ENCODE data around the gene CHSY1. TPM values are rescaled to one million over a fixed set of nuclear protein-coding genes. Genes with fewer than 3 reads are reported as not detected.

The CHSY1 gene
- total RNA-seq, 2 experiments from 2014 or later = 34.8 to 36.3 TPM

DNA sequence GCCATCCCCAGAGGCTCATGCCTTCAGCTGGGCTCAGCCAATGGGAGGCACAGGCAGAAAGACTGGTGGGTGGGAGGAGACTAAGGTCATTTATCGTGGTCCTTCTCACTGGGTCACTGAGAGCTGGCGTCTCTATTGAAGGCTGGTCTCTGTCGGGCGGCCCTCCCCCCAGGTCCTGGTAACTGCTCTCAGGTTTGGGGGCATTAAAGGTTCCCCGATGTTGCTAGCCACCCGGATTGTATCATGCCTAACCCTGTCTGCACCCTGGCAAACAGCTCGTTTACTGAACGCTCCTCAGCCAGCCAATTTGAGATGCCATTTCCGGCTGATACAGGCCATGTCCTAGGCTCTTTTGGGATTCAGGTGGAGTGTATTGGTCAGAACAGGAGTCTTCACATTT is 14.9 kb upstream of the CHSY1 start:
- ChIA-PET POLR2A (interaction anchor here (1.3 kb wide), 1 partner anchor 11 kb away, joined by 3 read pairs; no protein-coding TSS in a partner anchor), CTCF (interaction anchor here (0.8 to 2.8 kb wide), 2 partner anchors 9 to 251 kb away, joined by 3 to 13 read pairs; no protein-coding TSS in a partner anchor)
- no peaks in the 10 kb centered on the region for H3K9me3 Mint-ChIP-seq
- intact Hi-C loops (cut with micrococcal nuclease) = no loop called here
- H3K4me3 Mint-ChIP-seq = no peak overlapping the region
- peaks cover 18% of the 10 kb centered on the region for H3K36me3 Mint-ChIP-seq
- no peak overlapping the region for H3K27ac Mint-ChIP-seq
- no peak for DNase-seq
- no peaks in the 10 kb centered on the region for H3K27me3 Mint-ChIP-seq
- peaks cover 4% of the 10 kb centered on the region for H3K4me1 Mint-ChIP-seq (ENCODE audit: low read depth)

GRCh38 chr15:101266034-101266433 is 14.2 kb upstream of the CHSY1 start:
- Mint-ChIP-seq H3K4me3 (no peak overlapping the region), H3K36me3 (peaks cover 13% of the 10 kb centered on the region), H3K9me3 (no peaks in the 10 kb centered on the region), H3K27ac (no peak overlapping the region), H3K27me3 (no peaks in the 10 kb centered on the region), H3K4me1 (ENCODE audit: low read depth) (peaks cover 4% of the 10 kb centered on the region)
- intact Hi-C loops (cut with micrococcal nuclease) = no loop called here
- ChIA-PET POLR2A (interaction anchor here (1.3 kb wide), 1 partner anchor 10 kb away, joined by 3 read pairs; no protein-coding TSS in a partner anchor), CTCF (interaction anchor here (0.8 to 2.8 kb wide), 2 partner anchors 8 to 250 kb away, joined by 3 to 13 read pairs; no protein-coding TSS in a partner anchor)
- DNase-seq = no peak

DNA sequence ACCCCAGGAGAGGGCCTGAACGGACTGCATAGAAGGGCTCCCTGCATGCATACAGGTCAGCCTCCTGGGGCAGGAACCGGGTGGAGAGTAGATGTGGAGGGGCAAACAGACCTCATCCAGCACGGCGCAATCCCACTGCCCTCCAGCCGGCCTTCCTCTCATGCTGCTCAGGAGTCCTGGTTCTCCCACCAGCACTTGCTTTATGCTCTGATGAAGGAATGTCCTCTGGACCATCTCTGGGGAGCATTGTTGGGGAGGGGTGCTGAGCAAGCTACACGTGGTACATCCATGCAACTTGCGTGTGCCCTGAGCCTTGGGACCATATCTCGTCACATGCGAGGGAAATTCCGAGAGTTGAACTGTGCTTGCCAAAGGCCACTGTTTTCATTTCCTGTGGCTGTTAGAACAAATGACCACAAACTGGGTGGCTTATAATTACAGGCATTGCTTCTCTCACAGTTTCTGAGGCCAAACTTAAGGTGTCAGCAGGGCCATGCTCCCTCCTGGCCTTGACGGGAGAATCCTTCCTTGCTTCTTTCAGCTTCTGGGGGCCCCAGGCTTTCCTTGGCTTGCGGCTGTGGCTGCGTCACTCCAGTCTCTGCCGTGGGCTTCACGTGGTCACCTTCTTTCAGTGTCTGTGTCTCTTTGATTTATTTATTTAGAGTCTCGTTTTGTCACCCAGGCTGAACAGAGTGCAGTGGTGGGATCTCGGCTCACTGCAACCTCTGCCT is 13.2 kb upstream of the CHSY1 start:
- POLR2A ChIA-PET = no interaction called here
- DNase-seq = no peak
- Mint-ChIP-seq H3K27me3 (no peaks in the 10 kb centered on the region), H3K4me3 (no peak overlapping the region), H3K27ac (no peak overlapping the region), H3K9me3 (no peaks in the 10 kb centered on the region), H3K4me1 (ENCODE audit: low read depth) (peaks cover 4% of the 10 kb centered on the region), H3K36me3 (peaks cover 9% of the 10 kb centered on the region)
- intact Hi-C loops (cut with micrococcal nuclease) = no loop called here
- CTCF ChIA-PET = no interaction called here

- H3K27ac Mint-ChIP-seq = no peak overlapping the region
- peaks cover 1% of the 10 kb centered on the region for H3K27me3 Mint-ChIP-seq
- H3K9me3 Mint-ChIP-seq = no peaks in the 10 kb centered on the region
- H3K4me3 Mint-ChIP-seq = no peak overlapping the region
- peaks cover 4% of the 10 kb centered on the region for H3K4me1 Mint-ChIP-seq (ENCODE audit: low read depth)
- intact Hi-C loops (cut with micrococcal nuclease) = no loop called here
- ChIA-PET CTCF (interaction anchor here (1.0 kb wide), 1 partner anchor 25 kb away, joined by 3 read pairs; no protein-coding TSS in a partner anchor), POLR2A (no interaction called here)
- H3K36me3 Mint-ChIP-seq = peaks cover 4% of the 10 kb centered on the region
- DNase-seq = no peak
These were observed 12.2 kb upstream of the CHSY1 start for GRCh38 chr15:101264011-101264410.

GRCh38 chr15:101262551-101262950 is 10.7 kb upstream of the CHSY1 start:
- intact Hi-C loops (cut with micrococcal nuclease) = no loop called here
- Mint-ChIP-seq H3K27me3 (peaks cover 2% of the 10 kb centered on the region), H3K4me1 (ENCODE audit: low read depth) (peaks cover 4% of the 10 kb centered on the region), H3K9me3 (no peaks in the 10 kb centered on the region), H3K36me3 (no peaks in the 10 kb centered on the region), H3K4me3 (no peak overlapping the region), H3K27ac (no peak overlapping the region)
- DNase-seq = no peak
- ChIA-PET POLR2A (no interaction called here), CTCF (interaction anchor here (0.6 to 2.0 kb wide), 5 partner anchors 8 to 383 kb away, joined by 4 to 6 read pairs (median 4); no protein-coding TSS in a partner anchor)

DNA sequence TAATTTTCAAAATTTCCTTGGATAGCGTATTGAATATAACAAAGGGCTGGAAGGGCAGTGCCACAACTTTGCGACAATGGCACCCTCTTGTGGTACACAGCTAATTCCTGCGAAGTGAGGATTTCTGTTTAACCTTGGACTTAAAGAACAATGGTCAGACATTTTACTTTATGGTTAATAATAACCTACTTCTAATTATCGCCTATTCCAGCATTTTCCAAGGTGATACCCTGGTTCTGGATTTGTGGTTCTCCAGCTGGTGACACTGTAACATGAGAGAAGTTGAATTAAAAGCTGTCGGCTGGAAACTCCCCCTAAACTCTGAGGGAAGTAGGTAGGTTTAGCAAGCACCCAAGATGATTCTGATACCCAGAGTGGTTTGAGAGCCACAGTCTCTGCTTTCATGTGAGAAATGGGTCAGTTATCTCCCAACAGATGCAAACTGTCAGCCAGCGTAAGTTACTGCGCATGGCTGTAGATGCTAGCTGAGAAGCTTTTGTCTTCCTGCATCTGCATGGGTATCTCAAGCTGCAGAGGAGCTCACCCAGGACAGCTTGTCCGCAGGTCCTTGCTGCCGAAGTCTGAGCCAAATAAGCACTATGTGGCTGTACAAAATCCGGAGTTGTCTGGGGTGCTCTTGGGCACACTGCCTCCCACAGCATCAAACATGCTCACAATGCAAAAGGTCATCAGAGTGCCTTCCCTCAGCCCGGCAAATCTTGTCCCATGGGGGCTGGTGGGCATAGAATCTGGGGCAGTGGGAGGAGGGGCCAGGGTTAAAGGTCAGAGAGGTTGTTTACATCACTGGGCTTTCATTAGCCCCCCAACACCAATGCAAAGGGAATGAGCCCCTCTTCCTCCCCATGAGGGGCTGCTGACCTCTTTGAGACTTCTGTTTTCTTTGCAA is 6.6 kb upstream of the CHSY1 start:
- Mint-ChIP-seq H3K36me3 (no peaks in the 10 kb centered on the region), H3K4me3 (peak overlapping the region; percentile 35), H3K27me3 (peaks cover 2% of the 10 kb centered on the region), H3K9me3 (no peaks in the 10 kb centered on the region), H3K4me1 (ENCODE audit: low read depth) (peaks cover 10% of the 10 kb centered on the region), H3K27ac (no peak overlapping the region)
- POLR2A ChIA-PET = interaction anchor here (0.6 kb wide), 1 partner anchor 171 kb away, joined by 3 read pairs; no protein-coding TSS in a partner anchor
- DNase-seq = peak; percentile 62
- intact Hi-C loops (cut with micrococcal nuclease) = loop anchor here (1.0 to 5.0 kb wide), 3 partner anchors 170 to 341 kb away; partner anchors contain the start of gene LRRK1
- CTCF ChIA-PET = interaction anchor here (0.7 to 7.3 kb wide), 34 partner anchors 9 to 340 kb away, joined by 3 to 123 read pairs (median 5); no protein-coding TSS in a partner anchor

- no peak for DNase-seq
- ChIA-PET POLR2A (interaction anchor here (1.6 kb wide), 1 partner anchor 10 kb away, joined by 3 read pairs; no protein-coding TSS in a partner anchor), CTCF (interaction anchor here (1.1 to 7.3 kb wide), 11 partner anchors 10 to 248 kb away, joined by 3 to 123 read pairs (median 6); no protein-coding TSS in a partner anchor)
- intact Hi-C loops (cut with micrococcal nuclease) = loop anchor here (5.0 kb wide), 1 partner anchor 339 kb away; the partner anchor contains the start of gene LRRK1
- Mint-ChIP-seq H3K27me3 (peaks cover 2% of the 10 kb centered on the region), H3K4me1 (ENCODE audit: low read depth) (peaks cover 18% of the 10 kb centered on the region), H3K36me3 (no peaks in the 10 kb centered on the region), H3K4me3 (no peak overlapping the region), H3K9me3 (no peaks in the 10 kb centered on the region), H3K27ac (no peak overlapping the region)
These were observed 4.9 kb upstream of the CHSY1 start for GRCh38 chr15:101256757-101257156.

GRCh38 chr15:101255615-101256241 is 3.9 kb upstream of the CHSY1 start:
- ChIA-PET POLR2A (interaction anchor here (1.6 kb wide), 1 partner anchor 11 kb away, joined by 3 read pairs; no protein-coding TSS in a partner anchor), CTCF (interaction anchor here (0.7 to 7.3 kb wide), 9 partner anchors 36 to 247 kb away, joined by 3 to 123 read pairs (median 4); no protein-coding TSS in a partner anchor)
- H3K4me3 Mint-ChIP-seq = no peak overlapping the region
- H3K27me3 Mint-ChIP-seq = peaks cover 2% of the 10 kb centered on the region
- H3K27ac Mint-ChIP-seq = no peak overlapping the region
- no peak for DNase-seq
- no peaks in the 10 kb centered on the region for H3K36me3 Mint-ChIP-seq
- H3K9me3 Mint-ChIP-seq = no peaks in the 10 kb centered on the region
- intact Hi-C loops (cut with micrococcal nuclease) = loop anchor here (5.0 kb wide), 1 partner anchor 338 kb away; the partner anchor contains the start of gene LRRK1
- peaks cover 18% of the 10 kb centered on the region for H3K4me1 Mint-ChIP-seq (ENCODE audit: low read depth)

DNA sequence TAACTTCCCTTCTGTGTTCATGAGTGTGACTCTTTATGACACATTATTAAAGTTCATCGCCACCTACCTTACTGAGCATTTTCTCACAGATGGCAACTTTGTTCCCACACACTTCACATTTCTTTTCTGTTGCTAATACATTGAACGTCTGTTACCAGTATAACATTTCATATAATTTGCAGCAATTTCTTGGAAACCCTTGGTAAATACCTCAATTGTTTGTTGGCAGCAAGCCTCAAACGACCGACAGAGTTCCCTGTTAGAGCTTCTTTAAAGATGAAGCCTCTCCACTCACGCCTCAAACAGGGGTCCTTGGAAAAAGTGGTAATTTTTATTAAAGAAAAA is 3.2 kb upstream of the CHSY1 start:
- Mint-ChIP-seq H3K4me1 (ENCODE audit: low read depth) (peaks cover 25% of the 10 kb centered on the region), H3K36me3 (peaks cover 5% of the 10 kb centered on the region), H3K27ac (no peak overlapping the region), H3K27me3 (peaks cover 2% of the 10 kb centered on the region), H3K4me3 (no peak overlapping the region), H3K9me3 (no peaks in the 10 kb centered on the region)
- no peak for DNase-seq
- intact Hi-C loops (cut with micrococcal nuclease) = loop anchor here (5.0 kb wide), 1 partner anchor 338 kb away; the partner anchor contains the start of gene LRRK1
- CTCF ChIA-PET = interaction anchor here (1.4 to 7.3 kb wide), 4 partner anchors 66 to 246 kb away, joined by 3 to 123 read pairs (median 66); no protein-coding TSS in a partner anchor
- POLR2A ChIA-PET = interaction anchor here (1.6 kb wide), 1 partner anchor 12 kb away, joined by 3 read pairs; no protein-coding TSS in a partner anchor

DNA sequence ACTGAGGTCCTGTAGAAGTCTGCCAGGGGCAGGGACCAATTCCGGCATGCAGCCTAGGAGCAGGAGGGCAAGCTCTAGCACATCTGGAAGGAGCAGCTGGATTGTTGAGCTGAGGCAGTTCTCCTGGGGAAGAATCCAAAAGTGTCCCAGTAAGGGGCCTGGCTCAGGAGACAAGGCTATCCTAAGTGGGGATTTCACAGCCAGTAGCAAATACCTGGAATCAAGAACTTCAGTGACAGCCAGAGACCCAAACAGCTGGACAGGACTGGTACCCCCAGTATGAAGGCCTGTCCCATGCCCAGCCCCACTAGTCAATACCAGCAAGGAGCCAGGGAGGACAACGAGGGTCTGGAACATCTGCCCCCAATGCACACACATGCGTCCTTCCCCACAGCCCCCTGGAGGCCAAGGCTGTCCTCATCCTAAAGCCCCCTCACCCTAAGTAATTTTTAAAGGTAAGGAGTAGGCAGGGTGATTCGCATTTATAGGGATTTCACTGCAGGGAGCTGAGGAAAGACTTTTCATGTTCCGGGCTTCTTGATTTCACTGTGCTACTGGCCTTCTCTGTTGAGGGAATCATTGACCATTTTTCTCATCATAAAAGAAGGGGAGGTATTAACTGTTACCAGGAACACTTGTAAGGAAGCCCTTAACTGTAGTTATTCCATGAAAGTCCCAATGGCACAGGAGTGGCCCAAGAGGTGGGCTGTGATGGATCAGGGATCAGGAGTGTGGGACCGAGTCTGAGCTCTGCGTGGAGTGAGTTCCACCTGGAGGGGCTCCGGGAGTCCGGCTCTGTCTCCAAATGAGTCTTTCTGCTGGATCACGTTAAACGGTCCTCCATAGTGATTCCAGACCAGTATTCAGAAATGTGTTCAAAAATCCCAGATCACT is 2.6 kb upstream of the CHSY1 start:
- H3K36me3 Mint-ChIP-seq = peaks cover 8% of the 10 kb centered on the region
- DNase-seq = no peak
- no peak overlapping the region for H3K27ac Mint-ChIP-seq
- CTCF ChIA-PET = interaction anchor here (1.1 to 7.3 kb wide), 4 partner anchors 8 to 246 kb away, joined by 4 to 123 read pairs (median 66); no protein-coding TSS in a partner anchor
- peaks cover 31% of the 10 kb centered on the region for H3K4me1 Mint-ChIP-seq (ENCODE audit: low read depth)
- H3K9me3 Mint-ChIP-seq = no peaks in the 10 kb centered on the region
- H3K4me3 Mint-ChIP-seq = no peak overlapping the region
- POLR2A ChIA-PET = no interaction called here
- H3K27me3 Mint-ChIP-seq = peaks cover 1% of the 10 kb centered on the region
- intact Hi-C loops (cut with micrococcal nuclease) = loop anchor here (5.0 kb wide), 1 partner anchor 337 kb away; the partner anchor contains the start of gene LRRK1

All from activated CD4-positive, alpha-beta memory T cell treated with anti-CD3 and anti-CD28 coated beads for 36 hours (primary cell).